HCT116 (cell line): ENCODE data around the gene VAMP2. TPM values are rescaled to one million over a fixed set of nuclear protein-coding genes. Genes with fewer than 3 reads are reported as not detected.

Experiments used
- ATAC-seq: fragments of 200-7000 bp; cut with Tn5 transposase; 2 replicates; pipeline ENCODE4 v1.9.1; 2020; ENCODE audit warnings: mild to moderate bottlenecking, moderate library complexity
- BruUV-seq: library from RNA; stranded (reverse); fragments of 400-500 nt; replicated peaks from 2 replicates; lab custom pipeline; 2021; lab: Mats Ljungman, UMichigan
- CTCF ChIA-PET: fragments of 300-600 bp; sonication (Branson Sonifier 250); formaldehyde crosslinking; loops from one replicate; lab custom pipeline; 2021; ENCODE audit warnings: antibody characterized with exemption; lab: Charles Lee
- POLR2A ChIA-PET: fragments of 300-600, 350-600 bp; sonication (Branson Sonifier 250); formaldehyde crosslinking; loops from one replicate; lab custom pipeline; 2021; ENCODE audit warnings: antibody characterized with exemption; lab: Charles Lee
- RAD21 ChIA-PET, 2 experiments: fragments of 300-600 bp; sonication (Branson Sonifier 250); formaldehyde crosslinking; loops; one replicate each; lab custom pipeline; 2023; ENCODE audit warnings: low total read pairs in 2 of 2; ENCODE audit not compliant: uncharacterized antibody in 2 of 2, unreplicated experiment in 2 of 2, low non-redundant PET in 1 of 2; lab: Charles Lee
- DNase-seq: peaks from one replicate; pipeline ENCODE4 v3.0.0-alpha.2; 2010; ENCODE audit warnings: low read depth, low spot score
- H2AFZ ChIP-seq: fragments of 200-600 bp; shearing (Covaris generic), sonication (generic); 2 replicates; pipeline ENCODE4 v1.6.1; 2017; ENCODE audit warnings: low read depth, mixed run types, mixed read lengths, antibody characterized with exemption, low read length; ENCODE audit not compliant: poor library complexity, severe bottlenecking
- H3K27ac ChIP-seq: 2 replicates; pipeline ENCODE4 v1.5.1; 2012; ENCODE audit warnings: low read depth, low read length
- H3K27me3 ChIP-seq: fragments of 200-600 bp; sonication (generic); 2 replicates; pipeline ENCODE4 v1.6.1; 2016; ENCODE audit warnings: mixed run types, low read length, mixed read lengths; ENCODE audit not compliant: insufficient read depth
- H3K36me3 ChIP-seq, 2 experiments: fragments of 200-500 bp in 1 of 2; fragments of 200-600 bp in 1 of 2; sonication (Bioruptor generic) in 1 of 2; sonication (generic) in 1 of 2; 2 replicates each; pipeline versions ENCODE4 v1.5.1 to v1.6.1; 2014 to 2016; ENCODE audit warnings: low read length in 2 of 2, inconsistent platforms in 1 of 2, mixed read lengths in 1 of 2, mixed run types in 1 of 2; ENCODE audit not compliant: insufficient read depth in 2 of 2, control insufficient read depth in 1 of 2
- H3K4me1 ChIP-seq, 2 experiments: fragments of 200-600 bp in 1 of 2; sonication (generic) in 1 of 2; 2 replicates each; pipeline versions ENCODE4 v1.5.1 to v1.6.1; 2012 to 2017; ENCODE audit warnings: low read length in 2 of 2, inconsistent platforms in 1 of 2, mild to moderate bottlenecking in 1 of 2, mixed read lengths in 1 of 2, mixed run types in 1 of 2, moderate library complexity in 1 of 2; ENCODE audit not compliant: insufficient read depth in 2 of 2, control insufficient read depth in 1 of 2
- H3K4me2 ChIP-seq: fragments of 200-600 bp; sonication (generic); 2 replicates; pipeline ENCODE4 v1.6.1; 2017; ENCODE audit warnings: mixed run types, low read length, mixed read lengths
- H3K4me3 ChIP-seq, 2 experiments: fragments of 200-600 bp in 1 of 2; sonication (generic) in 1 of 2; replicated peaks in 1 of 2; 2 replicates each; pipeline ENCODE4 v1.5.1; 2011 to 2016; ENCODE audit warnings: low read length in 2 of 2, control low read depth in 1 of 2, low read depth in 1 of 2, mild to moderate bottlenecking in 1 of 2, mixed read lengths in 1 of 2, mixed run types in 1 of 2
- H3K79me2 ChIP-seq: fragments of 200-600 bp; sonication (generic); 2 replicates; pipeline ENCODE4 v1.6.1; 2017; ENCODE audit warnings: mild to moderate bottlenecking, mixed run types, low read length, moderate library complexity, mixed read lengths; ENCODE audit not compliant: insufficient read depth
- H3K9ac ChIP-seq: fragments of 200-600 bp; sonication (generic); 2 replicates; pipeline ENCODE4 v1.6.1; 2016; ENCODE audit warnings: low read length, mixed read lengths
- H3K9me2 ChIP-seq: fragments of 200-600 bp; sonication (generic), shearing (Covaris generic); 2 replicates; pipeline ENCODE4 v1.6.1; 2017; ENCODE audit warnings: mixed run types, mild to moderate bottlenecking, moderate library complexity; ENCODE audit not compliant: insufficient read depth
- H3K9me3 ChIP-seq, 2 experiments: fragments of 200-500 bp in 1 of 2; fragments of 200-600 bp in 1 of 2; sonication (Bioruptor generic) in 1 of 2; sonication (generic) in 1 of 2; 2 replicates each; pipeline ENCODE4 v1.6.1; 2014 to 2017; ENCODE audit warnings: low read length in 2 of 2, mixed read lengths in 2 of 2, inconsistent platforms in 1 of 2, low read depth in 1 of 2, mild to moderate bottlenecking in 1 of 2, mixed run types in 1 of 2, moderate library complexity in 1 of 2; ENCODE audit not compliant: control insufficient read depth in 1 of 2, insufficient read depth in 1 of 2
- H4K20me1 ChIP-seq: fragments of 200-600 bp; sonication (generic), shearing (Covaris generic); 2 replicates; pipeline ENCODE4 v1.6.1; 2017; ENCODE audit warnings: mixed run types, mild to moderate bottlenecking, moderate library complexity; ENCODE audit not compliant: insufficient read depth
- EGR1 ChIP-seq: IDR thresholded peaks from 2 replicates; pipeline ENCODE4 v1.6.1; 2012; ENCODE audit warnings: low read depth
- FOSL1 ChIP-seq: IDR thresholded peaks from 2 replicates; pipeline ENCODE4 v1.6.1; 2012; ENCODE audit warnings: low read depth
- POLR2A ChIP-seq: IDR thresholded peaks from 2 replicates; pipeline ENCODE4 v1.7.0; 2011; ENCODE audit warnings: borderline replicate concordance; ENCODE audit not compliant: insufficient read depth, insufficient read length; ENCODE audit errors: extremely low read depth
- POLR2AphosphoS5 ChIP-seq: IDR thresholded peaks from 2 replicates; pipeline ENCODE4 v1.6.1; 2011; ENCODE audit warnings: mild to moderate bottlenecking, low read depth, low read length, moderate library complexity
- RAD21 ChIP-seq: IDR thresholded peaks from 2 replicates; pipeline ENCODE4 v1.6.1; 2012; ENCODE audit warnings: low read depth, mild to moderate bottlenecking
- SIN3A ChIP-seq: IDR thresholded peaks from 2 replicates; pipeline ENCODE4 v1.6.1; 2012; ENCODE audit warnings: low read depth
- SP1 ChIP-seq: IDR thresholded peaks from 2 replicates; pipeline ENCODE4 v1.6.1; 2012; ENCODE audit warnings: low read depth
- intact Hi-C: fragments of 100-400 bp; cut with micrococcal nuclease; formaldehyde crosslinking; loops from 2 replicates; pipeline ENCODE4 v1.10.0; 2022
- total RNA-seq: library from RNA; stranded (reverse); gene quantifications from one replicate; pipeline ENCODE4 v1.2.1, GENCODE V29; 2021; ENCODE audit not compliant: unreplicated experiment
- TF ChIP-seq, protein P1 (sequence below), 3 experiments: fragments of 200-600 bp in 1 of 3; sonication (generic) in 1 of 3; IDR thresholded peaks in 2 of 3; conservative IDR thresholded peaks in 1 of 3; 2 replicates each; pipeline ENCODE4 v1.5.1; 2012 to 2017; ENCODE audit warnings: low read depth in 2 of 3, low read length in 2 of 3, antibody characterized with exemption in 1 of 3, borderline replicate concordance in 1 of 3, control low read depth in 1 of 3, mild to moderate bottlenecking in 1 of 3, mixed read lengths in 1 of 3, mixed run types in 1 of 3, moderate library complexity in 1 of 3; ENCODE audit not compliant: insufficient read depth in 1 of 3
- TF ChIP-seq, protein P2 (sequence below): IDR thresholded peaks from 2 replicates; pipeline ENCODE4 v1.6.1; 2012

Gene VAMP2
- total RNA-seq, 1 experiment from 2014 or later: 35.9 TPM

DNA sequence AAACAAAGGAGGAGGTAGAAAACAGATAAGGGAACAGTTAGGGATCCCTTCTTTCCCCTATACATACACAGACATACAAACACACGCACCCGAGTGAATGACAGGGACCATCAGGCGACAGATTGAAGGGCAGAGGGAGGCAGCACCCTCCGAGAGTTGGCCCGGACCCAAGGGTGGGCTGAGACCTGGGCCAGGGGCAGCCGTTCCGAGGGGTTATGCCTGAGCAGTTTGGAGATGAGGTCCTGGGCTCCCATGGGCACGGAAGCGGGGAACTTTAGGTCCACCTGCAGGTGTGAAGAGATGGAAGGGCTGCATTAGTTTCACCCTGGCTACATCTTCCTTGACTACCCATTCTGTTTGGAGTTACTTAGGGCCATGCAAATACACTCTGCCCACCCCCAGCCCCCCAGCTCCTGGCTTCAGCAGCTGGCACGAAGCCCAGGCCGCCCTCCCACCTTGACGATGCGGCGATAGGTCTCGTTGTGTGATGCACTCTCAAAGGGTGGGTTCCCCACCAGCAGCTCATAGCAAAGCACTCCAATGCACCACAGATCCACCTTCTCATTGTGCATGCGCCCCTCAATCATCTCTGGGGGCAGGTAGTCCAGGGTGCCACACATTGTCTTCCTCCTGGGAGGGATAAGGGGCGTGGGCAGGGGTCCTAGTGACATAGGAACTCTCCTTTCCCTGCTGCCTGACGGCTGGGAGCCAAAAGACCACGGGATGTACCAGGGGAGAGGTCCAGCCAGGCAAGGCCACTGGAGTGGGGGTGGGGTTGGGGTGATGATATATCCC, 42.2 kb upstream of the VAMP2 start:
- Histone ChIP-seq H3K27me3 (no peaks in the 10 kb centered on the region), H3K36me3 (peaks cover 21 to 44% of the 10 kb centered on the region in 2 experiments), H3K9me2 (no peaks in the 10 kb centered on the region), H3K79me2 (peaks cover 43% of the 10 kb centered on the region), H2AFZ (no peak overlapping the region), H3K27ac (peak overlapping the region; percentile 13; the same call in 1 of the 2 replicates), H4K20me1 (peaks cover 3% of the 10 kb centered on the region; the same call in 1 of the 2 replicates), H3K4me1 (peaks cover 7 to 26% of the 10 kb centered on the region in 2 experiments), H3K9ac (no peak overlapping the region), H3K9me3 (no peaks in the 10 kb centered on the region), H3K4me3 (no peak overlapping the region), H3K4me2 (no peak overlapping the region)
- no TSS peak for BruUV-seq
- intact Hi-C loops: no loop called here
- ChIA-PET RAD21 (no interaction called here), CTCF (no interaction called here), POLR2A (interaction anchor here (1.4 kb wide), 1 partner anchor 13 kb away, joined by 3 read pairs; no protein-coding TSS in a partner anchor)
- no peak for DNase-seq
- ATAC-seq: no peak
- TF ChIP-seq POLR2AphosphoS5 (peak; percentile 36; the same call in 1 of the 2 replicates), RAD21 (no peak)

DNA sequence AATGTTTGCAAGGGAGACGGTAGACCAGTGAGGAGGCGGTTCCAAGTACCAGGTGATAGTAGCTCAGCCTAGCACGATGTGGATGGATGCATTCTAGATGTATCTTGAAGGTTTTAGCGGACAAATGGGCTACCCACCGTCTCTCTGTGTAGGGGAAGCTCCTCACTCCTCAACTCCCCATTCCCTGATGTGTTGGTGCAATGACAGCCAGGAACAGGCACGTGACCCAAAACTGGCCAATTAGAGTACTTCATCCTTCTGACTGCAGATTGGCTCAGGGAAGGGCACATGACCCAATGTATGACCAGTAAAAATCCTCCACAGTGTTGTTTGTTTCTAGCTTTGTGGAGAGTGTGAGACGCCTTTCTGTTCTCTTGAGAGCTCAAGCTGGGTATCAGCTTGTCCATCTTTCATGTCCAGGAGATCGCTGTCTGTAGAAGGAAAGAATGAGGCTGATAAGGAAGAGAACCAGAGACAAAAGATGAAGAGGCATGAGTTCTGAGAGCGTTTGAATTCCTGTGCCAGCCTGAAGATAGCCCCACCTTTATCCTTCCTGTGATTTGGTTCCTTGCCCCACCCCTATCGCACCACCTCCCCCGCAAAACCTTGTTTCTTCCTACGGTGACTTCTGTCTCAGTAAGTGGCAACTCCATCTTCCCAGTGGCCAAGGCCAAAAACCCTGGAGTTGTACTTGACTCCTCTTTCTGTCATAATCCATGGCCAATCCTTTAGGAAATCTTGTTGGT, 29.5 kb upstream of the VAMP2 start:
- Histone ChIP-seq H3K79me2 (peaks cover 14% of the 10 kb centered on the region; the same call in 1 of the 2 replicates), H3K9ac (peak overlapping the region; percentile 52), H3K36me3 (no peaks in the 10 kb centered on the region), H3K27ac (peak overlapping the region; percentile 51), H4K20me1 (no peaks in the 10 kb centered on the region), H3K4me3 (peak overlapping the region; percentile 34 to 48), H3K9me2 (no peaks in the 10 kb centered on the region), H3K4me1 (peaks cover 34 to 60% of the 10 kb centered on the region in 2 experiments), H3K9me3 (no peaks in the 10 kb centered on the region), H2AFZ (peak overlapping the region; percentile 42), H3K4me2 (peak overlapping the region; percentile 75), H3K27me3 (no peaks in the 10 kb centered on the region)
- DNase-seq (no peak), ATAC-seq (peak; percentile 32)
- ChIA-PET CTCF (interaction anchor here (1.0 to 1.2 kb wide), 2 partner anchors 70 to 113 kb away, joined by 3 read pairs; no protein-coding TSS in a partner anchor), RAD21 (no interaction called here), POLR2A (interaction anchor here (0.8 to 6.9 kb wide), 9 partner anchors 9 to 103 kb away, joined by 3 to 63 read pairs (median 4); partner anchors contain the start of genes AURKB, CTC1 and SLC25A35)
- 0 out of 2 replicates have a peak, but pooled peaks have one; percentile 48 for TF ChIP-seq SIN3A
- peak; percentile 93 for TF ChIP-seq POLR2AphosphoS5
- TF ChIP-seq FOSL1: no peak
- TF ChIP-seq, protein P1, sequence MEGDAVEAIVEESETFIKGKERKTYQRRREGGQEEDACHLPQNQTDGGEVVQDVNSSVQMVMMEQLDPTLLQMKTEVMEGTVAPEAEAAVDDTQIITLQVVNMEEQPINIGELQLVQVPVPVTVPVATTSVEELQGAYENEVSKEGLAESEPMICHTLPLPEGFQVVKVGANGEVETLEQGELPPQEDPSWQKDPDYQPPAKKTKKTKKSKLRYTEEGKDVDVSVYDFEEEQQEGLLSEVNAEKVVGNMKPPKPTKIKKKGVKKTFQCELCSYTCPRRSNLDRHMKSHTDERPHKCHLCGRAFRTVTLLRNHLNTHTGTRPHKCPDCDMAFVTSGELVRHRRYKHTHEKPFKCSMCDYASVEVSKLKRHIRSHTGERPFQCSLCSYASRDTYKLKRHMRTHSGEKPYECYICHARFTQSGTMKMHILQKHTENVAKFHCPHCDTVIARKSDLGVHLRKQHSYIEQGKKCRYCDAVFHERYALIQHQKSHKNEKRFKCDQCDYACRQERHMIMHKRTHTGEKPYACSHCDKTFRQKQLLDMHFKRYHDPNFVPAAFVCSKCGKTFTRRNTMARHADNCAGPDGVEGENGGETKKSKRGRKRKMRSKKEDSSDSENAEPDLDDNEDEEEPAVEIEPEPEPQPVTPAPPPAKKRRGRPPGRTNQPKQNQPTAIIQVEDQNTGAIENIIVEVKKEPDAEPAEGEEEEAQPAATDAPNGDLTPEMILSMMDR (IDR thresholded peaks at IDR 0.05 in 2 of 3, conservative IDR thresholded peaks at IDR 0.05 in 1 of 3; ENCODE audit: borderline replicate concordance in 1 of 3, insufficient read depth in 1 of 3, low read depth in 2 of 3, low read length in 2 of 3): no peak
- TF ChIP-seq SP1: peak; percentile 29; the same call in 1 of the 2 replicates
- TF ChIP-seq, protein P2, sequence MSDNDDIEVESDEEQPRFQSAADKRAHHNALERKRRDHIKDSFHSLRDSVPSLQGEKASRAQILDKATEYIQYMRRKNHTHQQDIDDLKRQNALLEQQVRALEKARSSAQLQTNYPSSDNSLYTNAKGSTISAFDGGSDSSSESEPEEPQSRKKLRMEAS: peak; percentile 61
- TF ChIP-seq POLR2A: peak; percentile 90
- TF ChIP-seq EGR1: peak; percentile 76
- intact Hi-C loops: no loop called here
- TSS peak; percentile 60 for BruUV-seq
